Transverse colon (tissue), 4 donors: ENCODE data around the gene UGT1A5.

ENCODE experiments used
- CTCF ChIP-seq, 5 experiments: fragments of 200-600 bp in 3 of 5; fragments of 450-650 bp in 2 of 5; sonication (generic) in 3 of 5; IDR thresholded peaks; 1 replicate in 2 of 5; 2 replicates in 3 of 5; pipeline ENCODE4 v1.5.1; 2016 to 2017; ENCODE audit warnings: antibody characterized with exemption in 5 of 5, inconsistent platforms in 3 of 5, mild to moderate bottlenecking in 2 of 5, moderate library complexity in 1 of 5
- EP300 ChIP-seq: sonication (generic); formaldehyde crosslinking; IDR thresholded peaks from one replicate; pipeline ENCODE4 v1.6.1; 2017; ENCODE audit warnings: antibody characterized with exemption, low read depth
- POLR2A ChIP-seq: fragments of 450-650 bp; IDR thresholded peaks from one replicate; pipeline ENCODE4 v1.6.1; 2016; ENCODE audit warnings: antibody characterized with exemption, mild to moderate bottlenecking, moderate library complexity
- POLR2AphosphoS5 ChIP-seq, 3 donors: sonication (generic); formaldehyde crosslinking; IDR thresholded peaks; one replicate each; pipeline ENCODE4 v1.6.1; 2016; ENCODE audit warnings: antibody characterized with exemption in 3 of 3

- no peak for TF ChIP-seq CTCF (IDR thresholded peaks at IDR 0.05)
- no peak for TF ChIP-seq POLR2A
- TF ChIP-seq POLR2AphosphoS5 (IDR thresholded peaks at IDR 0.05): no peak
- no peak for TF ChIP-seq EP300
Observed at GRCh38 chr2:233807215-233807865, 94.6 kb downstream of the UGT1A5 start.
